Upper lobe of left lung (tissue), 4 donors: ENCODE results near the gene RIT2.

ENCODE experiments used
- CTCF ChIP-seq, 6 experiments: fragments of 450-650 bp in 4 of 6; fragments of 200-600 bp in 2 of 6; sonication (generic) in 2 of 6; IDR thresholded peaks; one replicate each; pipeline ENCODE4 v1.5.1; 2016 to 2019; ENCODE audit warnings: antibody characterized with exemption in 6 of 6
- POLR2A ChIP-seq, 4 donors: fragments of 450-650 bp; IDR thresholded peaks; one replicate each; pipeline ENCODE4 v1.5.1; 2016 to 2017; ENCODE audit warnings: antibody characterized with exemption in 4 of 4, mild to moderate bottlenecking in 2 of 4

GRCh38 chr18:43010611-43011010, 104.9 kb downstream of the RIT2 start:
- TF ChIP-seq POLR2A (IDR thresholded peaks at IDR 0.05) (no peak), CTCF (IDR thresholded peaks at IDR 0.05) (no peak)
